BJ (cell line): ENCODE results near the gene FBLIM1. TPM values are rescaled to one million over a fixed set of nuclear protein-coding genes. Genes with fewer than 3 reads are reported as not detected.

ENCODE experiments used
- CTCF ChIA-PET: fragments of 350-600 bp; formaldehyde crosslinking; extraction: SDS; loops from one replicate; lab custom pipeline; 2021; ENCODE audit warnings: antibody characterized with exemption, inconsistent platforms; lab: Yijun Ruan, JAX
- POLR2A ChIA-PET: fragments of 300-600 bp; sonication (Branson Sonifier 250); formaldehyde crosslinking; extraction: SDS; loops from one replicate; lab custom pipeline; 2021; ENCODE audit warnings: antibody characterized with exemption; lab: Charles Lee
- DNase-seq: peaks from one replicate; pipeline ENCODE4 v3.0.0-alpha.2; 2011; ENCODE audit warnings: low read depth
- H3K27me3 ChIP-seq: 2 replicates; pipeline ENCODE4 v1.6.0; 2011; ENCODE audit warnings: low read length; ENCODE audit not compliant: control insufficient read depth, insufficient read depth
- H3K36me3 ChIP-seq: 2 replicates; pipeline ENCODE4 v1.5.1; 2011; ENCODE audit warnings: low read length; ENCODE audit not compliant: control insufficient read depth, insufficient read depth
- H3K4me3 ChIP-seq: 2 replicates; pipeline ENCODE4 v1.5.1; 2011; ENCODE audit warnings: low read depth, mild to moderate bottlenecking, control low read depth, low read length
- polyA plus RNA-seq: library from polyadenylated mRNA; depleted of rRNA; stranded (reverse); fragments of >200 nt; gene quantifications from 2 replicates; pipeline ENCODE4 v1.2.3, GENCODE V29; 2011
- TF ChIP-seq, protein P1 (sequence below): IDR thresholded peaks from 2 replicates; pipeline ENCODE4 v1.5.1; 2011; ENCODE audit warnings: low read depth, mild to moderate bottlenecking, control low read depth, inconsistent platforms, low read length, moderate library complexity; ENCODE audit not compliant: insufficient read depth

The FBLIM1 gene
- polyA plus RNA-seq, 1 experiment: 254 TPM

DNA sequence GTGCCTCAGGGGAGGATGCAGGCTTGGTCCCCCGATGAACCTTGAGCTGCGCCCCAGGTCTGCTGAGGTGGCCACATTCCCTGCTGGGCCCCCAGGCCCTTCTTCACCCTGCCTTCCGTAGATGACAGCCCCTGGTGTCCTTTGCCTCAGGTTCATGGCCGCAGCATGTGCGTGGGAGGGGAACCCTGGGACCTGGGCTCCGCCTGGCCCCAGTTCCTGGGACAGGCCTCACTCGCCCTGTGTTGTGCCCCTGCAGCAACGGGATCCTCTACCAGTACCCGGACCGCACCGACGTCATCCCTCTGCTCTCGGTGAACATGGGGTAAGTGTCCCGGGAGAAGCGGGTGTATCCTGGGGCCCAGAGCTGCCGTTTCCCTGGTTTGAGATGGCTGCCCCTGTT, 27.7 kb upstream of the FBLIM1 start:
- ChIA-PET CTCF (interaction anchor here (2.6 kb wide), 1 partner anchor 10 kb away, joined by 19 read pairs; no protein-coding TSS in a partner anchor), POLR2A (no interaction called here)
- peaks cover 64% of the 10 kb centered on the region for H3K36me3 ChIP-seq
- DNase-seq: no peak
- H3K27me3 ChIP-seq: no peaks in the 10 kb centered on the region
- no peak overlapping the region for H3K4me3 ChIP-seq
- TF ChIP-seq, protein P1, sequence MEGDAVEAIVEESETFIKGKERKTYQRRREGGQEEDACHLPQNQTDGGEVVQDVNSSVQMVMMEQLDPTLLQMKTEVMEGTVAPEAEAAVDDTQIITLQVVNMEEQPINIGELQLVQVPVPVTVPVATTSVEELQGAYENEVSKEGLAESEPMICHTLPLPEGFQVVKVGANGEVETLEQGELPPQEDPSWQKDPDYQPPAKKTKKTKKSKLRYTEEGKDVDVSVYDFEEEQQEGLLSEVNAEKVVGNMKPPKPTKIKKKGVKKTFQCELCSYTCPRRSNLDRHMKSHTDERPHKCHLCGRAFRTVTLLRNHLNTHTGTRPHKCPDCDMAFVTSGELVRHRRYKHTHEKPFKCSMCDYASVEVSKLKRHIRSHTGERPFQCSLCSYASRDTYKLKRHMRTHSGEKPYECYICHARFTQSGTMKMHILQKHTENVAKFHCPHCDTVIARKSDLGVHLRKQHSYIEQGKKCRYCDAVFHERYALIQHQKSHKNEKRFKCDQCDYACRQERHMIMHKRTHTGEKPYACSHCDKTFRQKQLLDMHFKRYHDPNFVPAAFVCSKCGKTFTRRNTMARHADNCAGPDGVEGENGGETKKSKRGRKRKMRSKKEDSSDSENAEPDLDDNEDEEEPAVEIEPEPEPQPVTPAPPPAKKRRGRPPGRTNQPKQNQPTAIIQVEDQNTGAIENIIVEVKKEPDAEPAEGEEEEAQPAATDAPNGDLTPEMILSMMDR: no peak

DNA sequence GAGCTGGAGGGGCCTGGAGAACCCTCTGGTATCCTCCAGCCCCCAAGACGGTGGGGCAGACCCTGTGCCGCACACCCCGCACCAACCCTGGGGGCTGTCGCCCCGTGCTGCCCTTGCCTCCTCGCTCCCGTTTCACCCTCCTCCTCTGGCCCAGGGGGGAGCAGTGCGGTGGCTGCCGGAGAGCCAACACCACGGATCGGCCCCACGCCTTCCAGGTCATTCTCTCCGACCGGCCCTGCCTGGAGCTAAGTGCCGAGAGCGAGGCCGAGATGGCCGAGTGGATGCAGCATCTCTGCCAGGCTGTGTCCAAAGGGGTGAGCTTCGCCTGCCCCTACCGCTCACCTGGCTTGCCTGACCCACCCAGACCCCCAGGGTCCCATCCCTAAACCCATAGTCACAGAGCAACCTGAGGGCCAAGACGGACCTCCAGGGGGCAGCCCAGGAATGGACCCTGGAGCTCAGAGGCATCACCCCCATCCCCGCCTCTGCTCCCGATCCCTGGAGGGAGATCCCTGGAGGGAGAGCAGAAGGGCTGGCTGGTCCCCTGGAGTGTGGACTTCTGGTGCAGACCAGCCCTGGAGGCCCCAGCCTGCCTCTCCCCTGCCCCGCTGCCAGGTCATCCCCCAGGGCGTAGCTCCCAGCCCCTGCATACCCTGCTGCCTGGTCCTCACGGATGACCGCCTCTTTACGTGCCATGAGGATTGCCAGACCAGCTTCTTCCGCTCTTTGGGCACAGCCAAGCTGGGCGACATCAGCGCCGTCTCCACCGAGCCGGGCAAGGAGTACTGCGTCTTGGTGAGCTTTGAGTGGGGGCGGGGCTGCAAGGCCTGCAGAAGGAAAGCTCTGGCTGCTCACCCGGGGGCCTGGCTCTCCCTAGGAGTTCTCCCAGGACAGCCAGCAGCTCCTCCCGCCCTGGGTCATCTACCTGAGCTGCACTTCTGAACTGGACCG, 26.6 kb upstream of the FBLIM1 start:
- H3K36me3 ChIP-seq: peaks cover 59% of the 10 kb centered on the region
- no peak overlapping the region for H3K4me3 ChIP-seq
- no peak for DNase-seq
- TF ChIP-seq, protein P1: no peak
- H3K27me3 ChIP-seq: no peaks in the 10 kb centered on the region
- ChIA-PET CTCF (interaction anchor here (2.6 kb wide), 1 partner anchor 9 kb away, joined by 19 read pairs; no protein-coding TSS in a partner anchor), POLR2A (no interaction called here)

DNA sequence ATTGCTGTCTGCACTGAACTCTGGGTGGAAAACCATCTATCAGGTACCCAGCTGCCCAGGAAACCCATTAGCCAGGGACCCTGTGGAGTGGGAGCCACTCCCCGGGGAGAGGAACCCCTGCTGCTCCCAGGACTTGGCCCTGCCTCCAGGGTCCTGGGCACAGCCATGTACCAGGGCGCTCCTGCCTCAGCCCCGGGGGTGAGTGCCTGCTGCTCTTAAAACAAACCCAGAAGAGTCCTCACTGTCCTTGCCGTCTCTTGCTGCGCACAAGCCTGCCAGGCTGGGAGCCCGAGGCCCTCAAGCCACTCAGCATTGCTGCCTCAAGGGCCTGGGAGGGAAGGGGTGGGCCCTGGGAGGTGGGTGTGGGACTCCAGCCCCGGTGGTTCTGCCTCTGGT, 25.9 kb upstream of the FBLIM1 start:
- CTCF ChIA-PET: interaction anchor here (2.6 kb wide), 1 partner anchor 8 kb away, joined by 19 read pairs; no protein-coding TSS in a partner anchor
- H3K4me3 ChIP-seq: no peak overlapping the region
- POLR2A ChIA-PET: no interaction called here
- no peaks in the 10 kb centered on the region for H3K27me3 ChIP-seq
- no peak for DNase-seq
- TF ChIP-seq, protein P1: no peak
- peaks cover 53% of the 10 kb centered on the region for H3K36me3 ChIP-seq

DNA sequence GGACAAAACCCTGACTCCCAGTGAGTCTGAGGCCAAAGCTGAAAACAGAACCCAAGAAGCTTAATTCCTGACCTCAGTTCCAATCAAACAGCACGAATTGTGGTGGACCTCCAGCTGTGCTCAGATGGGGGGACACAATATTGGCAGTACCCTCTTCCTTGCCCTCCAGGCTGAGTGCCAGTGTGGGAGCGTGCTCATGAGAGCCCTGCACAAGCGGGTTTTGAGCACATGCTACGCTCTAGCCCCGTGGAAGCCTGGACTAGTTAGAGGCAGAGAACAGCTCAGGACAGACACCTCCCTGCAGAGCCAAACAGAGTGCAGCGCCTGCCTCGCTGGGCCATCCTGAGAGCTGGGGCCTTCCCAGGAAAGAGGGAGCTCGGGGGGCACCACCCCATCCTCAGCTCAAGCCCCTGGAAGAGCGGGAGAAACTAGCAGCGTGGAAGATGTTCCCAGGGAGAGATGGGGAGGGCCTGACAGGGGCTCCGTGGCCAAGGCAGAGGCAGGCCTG, 25.3 kb upstream of the FBLIM1 start:
- no peak for DNase-seq
- Histone ChIP-seq H3K4me3 (no peak overlapping the region), H3K27me3 (no peaks in the 10 kb centered on the region), H3K36me3 (peaks cover 47% of the 10 kb centered on the region)
- ChIA-PET CTCF (interaction anchor here (2.6 kb wide), 1 partner anchor 8 kb away, joined by 19 read pairs; no protein-coding TSS in a partner anchor), POLR2A (no interaction called here)
- TF ChIP-seq, protein P1: no peak

DNA sequence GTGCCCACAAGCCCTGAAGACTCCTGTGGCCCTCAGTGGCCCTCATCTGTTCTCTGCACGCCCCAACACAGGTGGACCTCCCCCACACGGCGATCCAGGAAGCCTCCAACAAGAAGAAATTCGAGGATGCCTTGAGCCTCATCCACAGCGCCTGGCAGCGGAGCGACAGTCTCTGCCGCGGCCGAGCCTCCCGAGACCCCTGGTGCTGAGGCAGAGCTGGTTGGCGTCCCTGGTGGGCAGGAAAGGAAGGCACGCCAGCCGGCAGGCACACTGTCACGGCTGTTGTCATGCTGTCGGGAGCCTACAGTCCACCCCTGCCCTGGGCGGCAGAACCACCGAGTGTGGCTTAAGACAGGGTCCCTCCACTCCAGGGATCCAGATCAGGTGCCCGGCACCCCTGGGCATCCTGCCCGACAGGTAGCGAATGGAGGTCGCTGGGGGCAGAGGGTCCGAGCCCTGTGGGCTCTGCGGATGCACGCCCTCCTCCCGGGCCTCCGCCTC, 24.8 kb upstream of the FBLIM1 start:
- DNase-seq: no peak
- H3K27me3 ChIP-seq: no peaks in the 10 kb centered on the region
- H3K4me3 ChIP-seq: no peak overlapping the region
- TF ChIP-seq, protein P1: no peak
- CTCF ChIA-PET: no interaction called here
- H3K36me3 ChIP-seq: peaks cover 43% of the 10 kb centered on the region
- POLR2A ChIA-PET: no interaction called here
